ENCODE results near the gene HAUS2.

HAUS2 gene

GRCh38 chr15:42608110-42608531 lies 59.5 kb downstream of the HAUS2 start:
- DNase-seq (ENCODE audit: low read depth in 2 of 2), result no peak

DNA sequence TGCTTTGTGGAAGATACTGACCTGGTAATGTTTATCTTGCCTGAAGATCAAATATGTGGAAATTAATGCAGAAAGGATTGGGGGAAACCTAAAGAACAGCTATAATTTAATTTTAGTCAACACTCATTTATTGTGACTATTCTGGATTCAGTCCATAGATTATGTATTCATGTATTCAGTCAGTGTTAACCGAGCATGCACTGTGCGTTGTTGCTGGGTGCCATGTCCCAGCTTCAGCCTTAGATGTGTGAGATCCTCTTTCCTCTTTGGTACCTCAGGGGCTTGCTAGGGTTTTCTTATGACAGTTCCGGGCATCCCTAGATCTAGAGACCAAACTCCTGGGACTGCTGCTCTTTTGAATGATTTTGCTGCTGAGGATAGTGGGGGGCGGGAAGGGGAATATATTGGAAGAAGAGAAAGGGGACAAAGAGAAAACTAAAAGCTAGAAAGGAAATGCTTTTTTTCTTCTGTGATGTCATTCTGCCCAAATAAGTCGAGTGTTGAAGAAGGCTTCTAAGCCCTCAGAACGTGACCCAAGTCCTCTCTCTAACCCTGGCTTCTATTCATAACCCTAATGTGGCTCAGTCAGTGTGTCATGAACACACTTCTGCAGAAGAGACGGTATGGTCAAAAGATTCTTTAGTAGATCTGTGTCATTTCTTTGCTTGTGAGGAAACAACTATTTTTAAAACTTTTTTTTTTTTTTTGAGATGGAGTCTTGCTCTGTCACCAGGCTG lies 60.3 kb downstream of the HAUS2 start:
- DNase-seq (ENCODE audit: low read depth in 2 of 2), result no peak

- no peak for DNase-seq (ENCODE audit: low read depth in 2 of 2)
These were observed 62.9 kb downstream of the HAUS2 start for GRCh38 chr15:42611532-42611931.

DNA sequence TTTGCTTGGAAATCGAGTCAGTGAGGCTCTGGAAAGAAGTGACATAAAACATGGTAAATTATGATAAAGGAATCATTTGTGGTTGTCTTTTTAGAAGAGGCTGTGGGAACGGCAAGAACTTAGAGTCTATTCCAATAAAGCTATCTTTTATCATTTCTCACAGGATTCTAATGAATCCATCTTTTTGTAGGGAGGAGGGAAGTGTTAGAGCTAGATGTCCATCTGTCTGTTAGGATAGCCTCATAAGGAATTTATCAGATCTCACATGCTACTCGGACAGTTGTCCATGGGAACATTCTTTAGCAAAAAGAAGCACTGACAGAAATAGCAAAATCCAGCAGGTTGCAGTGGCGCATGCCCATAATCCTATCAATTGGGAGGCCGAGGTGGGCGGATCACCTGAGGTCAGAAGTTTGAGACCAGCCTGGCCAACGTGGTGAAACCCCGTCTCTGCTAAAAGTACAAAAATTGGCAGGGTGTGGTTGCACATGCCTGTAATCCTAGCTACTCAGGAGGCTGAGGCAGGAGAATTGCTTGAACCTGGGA lies 63.8 kb downstream of the HAUS2 start:
- DNase-seq (ENCODE audit: low read depth in 2 of 2), result no peak

DNA sequence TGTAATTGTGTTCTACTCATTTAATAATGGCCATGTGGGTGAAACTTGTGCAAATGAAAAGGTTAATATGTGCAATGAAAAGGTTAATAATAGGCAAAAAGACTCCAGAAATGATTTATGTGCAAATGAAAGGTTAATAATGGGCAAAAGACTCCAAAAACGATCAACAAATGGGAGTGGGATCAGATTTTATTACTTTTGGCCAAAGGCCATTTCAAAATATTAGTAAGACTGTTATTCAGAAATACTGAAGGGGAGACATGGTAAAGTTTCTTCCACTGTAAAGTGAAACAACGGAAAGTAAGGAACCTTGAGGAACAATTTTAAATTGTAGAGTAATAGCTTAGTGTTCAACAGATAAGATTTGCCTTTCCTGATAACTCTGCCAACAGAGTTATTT lies 67.5 kb downstream of the HAUS2 start:
- DNase-seq (ENCODE audit: low read depth in 2 of 2), result no peak

Data from activated CD4-positive, alpha-beta T cell treated with anti-CD3 and anti-CD28 coated beads for 24 hours (primary cell).